Neural progenitor cell (in vitro differentiated cells): Measurements from ENCODE around the gene TMEM108. TPM values are rescaled to one million over a fixed set of nuclear protein-coding genes. Genes with fewer than 3 reads are reported as not detected.

ENCODE experiments used
- DNase-seq: peaks from one replicate; pipeline ENCODE4 v3.0.0-alpha.2; 2016; ENCODE audit warnings: low spot score
- H2AFZ ChIP-seq: fragments of 200-600 bp; sonication (generic); replicated peaks from 2 replicates; pipeline ENCODE4 v1.6.1; 2016; ENCODE audit warnings: antibody characterized with exemption
- H3F3A ChIP-seq: fragments of 200-600 bp; sonication (generic); 2 replicates; pipeline ENCODE4 v1.6.1; 2016; ENCODE audit warnings: antibody characterized with exemption, low read depth
- H3K27ac ChIP-seq: fragments of 200-600 bp; sonication (generic); 2 replicates; pipeline ENCODE4 v1.5.1; 2016; ENCODE audit warnings: mild to moderate bottlenecking
- H3K27me3 ChIP-seq: fragments of 200-600 bp; sonication (generic); 2 replicates; pipeline ENCODE4 v1.6.1; 2016; ENCODE audit warnings: mild to moderate bottlenecking, moderate library complexity
- H3K36me3 ChIP-seq: fragments of 200-600 bp; sonication (generic); 2 replicates; pipeline ENCODE4 v1.5.1; 2016
- H3K4me1 ChIP-seq: fragments of 200-600 bp; sonication (generic); 2 replicates; pipeline ENCODE4 v1.6.1; 2016; ENCODE audit warnings: mixed run types
- H3K4me2 ChIP-seq: fragments of 200-600 bp; sonication (generic); 2 replicates; pipeline ENCODE4 v1.6.1; 2016
- H3K4me3 ChIP-seq: fragments of 200-600 bp; sonication (generic); 2 replicates; pipeline ENCODE4 v1.5.1; 2016
- H3K79me2 ChIP-seq: fragments of 200-600 bp; sonication (generic); 2 replicates; pipeline ENCODE4 v1.6.1; 2016; ENCODE audit warnings: low read depth
- H3K9ac ChIP-seq: fragments of 200-600 bp; sonication (generic); 2 replicates; pipeline ENCODE4 v1.6.1; 2016
- H3K9me3 ChIP-seq: fragments of 200-600 bp; sonication (generic); 2 replicates; pipeline ENCODE4 v1.5.1; 2016; ENCODE audit warnings: low read depth
- H4K20me1 ChIP-seq: fragments of 200-600 bp; sonication (generic); 2 replicates; pipeline ENCODE4 v1.6.1; 2016; ENCODE audit warnings: low read depth
- H3K27ac Mint-ChIP-seq: 3 replicates; pipeline ENCODE4 v1.8.0; 2021; ENCODE audit warnings: mixed read lengths
- H3K27me3 Mint-ChIP-seq: 2 replicates; pipeline ENCODE4 v1.8.0; 2022; ENCODE audit warnings: low read depth, mild to moderate bottlenecking, inconsistent platforms, moderate library complexity, mixed read lengths; ENCODE audit not compliant: insufficient read depth
- H3K36me3 Mint-ChIP-seq: 3 replicates; pipeline ENCODE4 v1.8.0; 2021; ENCODE audit warnings: mixed read lengths
- H3K4me1 Mint-ChIP-seq: 3 replicates; pipeline ENCODE4 v1.8.0; 2021; ENCODE audit warnings: mixed read lengths
- H3K4me3 Mint-ChIP-seq: 3 replicates; pipeline ENCODE4 v1.8.0; 2021; ENCODE audit warnings: mild to moderate bottlenecking, moderate library complexity, mixed read lengths
- H3K9me3 Mint-ChIP-seq: 3 replicates; pipeline ENCODE4 v1.8.0; 2020; ENCODE audit warnings: mixed read lengths
- EZH2 ChIP-seq: fragments of 200-600 bp; sonication (generic); IDR thresholded peaks from 2 replicates; pipeline ENCODE4 v1.6.1; 2017; ENCODE audit warnings: antibody characterized with exemption, mild to moderate bottlenecking, moderate library complexity
- EZH2phosphoT487 ChIP-seq: fragments of 200-600 bp; sonication (generic); IDR thresholded peaks from 2 replicates; pipeline ENCODE4 v1.6.1; 2017; ENCODE audit warnings: antibody characterized with exemption
- total RNA-seq: library from RNA; depleted of rRNA; stranded (reverse); fragments of >200 nt; gene quantifications from 2 replicates; pipeline ENCODE4 v1.2.3, GENCODE V29; 2015; ENCODE audit warnings: low replicate concordance
- TF ChIP-seq, protein P1 (sequence below): fragments of 200-600 bp; sonication (generic); IDR thresholded peaks from 2 replicates; pipeline ENCODE4 v1.5.1; 2017; ENCODE audit warnings: antibody characterized with exemption, mild to moderate bottlenecking

TMEM108 gene
- total RNA-seq, 1 donor from 2014 or later = 4.8 TPM

- no peaks in the 10 kb centered on the region for H4K20me1 ChIP-seq
- no peak for DNase-seq
- no peak overlapping the region for H3K9ac ChIP-seq
- H2AFZ ChIP-seq = no peak overlapping the region
- no peak overlapping the region for H3K27ac Mint-ChIP-seq
- H3K79me2 ChIP-seq = no peaks in the 10 kb centered on the region
- no peaks in the 10 kb centered on the region for H3K27me3 ChIP-seq
- H3K4me3 Mint-ChIP-seq = no peak overlapping the region
- H3K36me3 ChIP-seq = no peaks in the 10 kb centered on the region
- no peaks in the 10 kb centered on the region for H3K9me3 Mint-ChIP-seq
- no peaks in the 10 kb centered on the region for H3F3A ChIP-seq
- H3K27me3 Mint-ChIP-seq = no peaks in the 10 kb centered on the region
- peaks cover 24% of the 10 kb centered on the region for H3K4me1 Mint-ChIP-seq
- no peaks in the 10 kb centered on the region for H3K9me3 ChIP-seq
- H3K4me3 ChIP-seq = no peak overlapping the region
- TF ChIP-seq EZH2 = no peak
- TF ChIP-seq, protein P1, sequence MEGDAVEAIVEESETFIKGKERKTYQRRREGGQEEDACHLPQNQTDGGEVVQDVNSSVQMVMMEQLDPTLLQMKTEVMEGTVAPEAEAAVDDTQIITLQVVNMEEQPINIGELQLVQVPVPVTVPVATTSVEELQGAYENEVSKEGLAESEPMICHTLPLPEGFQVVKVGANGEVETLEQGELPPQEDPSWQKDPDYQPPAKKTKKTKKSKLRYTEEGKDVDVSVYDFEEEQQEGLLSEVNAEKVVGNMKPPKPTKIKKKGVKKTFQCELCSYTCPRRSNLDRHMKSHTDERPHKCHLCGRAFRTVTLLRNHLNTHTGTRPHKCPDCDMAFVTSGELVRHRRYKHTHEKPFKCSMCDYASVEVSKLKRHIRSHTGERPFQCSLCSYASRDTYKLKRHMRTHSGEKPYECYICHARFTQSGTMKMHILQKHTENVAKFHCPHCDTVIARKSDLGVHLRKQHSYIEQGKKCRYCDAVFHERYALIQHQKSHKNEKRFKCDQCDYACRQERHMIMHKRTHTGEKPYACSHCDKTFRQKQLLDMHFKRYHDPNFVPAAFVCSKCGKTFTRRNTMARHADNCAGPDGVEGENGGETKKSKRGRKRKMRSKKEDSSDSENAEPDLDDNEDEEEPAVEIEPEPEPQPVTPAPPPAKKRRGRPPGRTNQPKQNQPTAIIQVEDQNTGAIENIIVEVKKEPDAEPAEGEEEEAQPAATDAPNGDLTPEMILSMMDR = no peak
- no peak for TF ChIP-seq EZH2phosphoT487
- H3K4me1 ChIP-seq = peaks cover 11% of the 10 kb centered on the region
- H3K27ac ChIP-seq = no peak overlapping the region
- no peak overlapping the region for H3K4me2 ChIP-seq
- H3K36me3 Mint-ChIP-seq = no peaks in the 10 kb centered on the region
Observed at GRCh38 chr3:133138017-133138416, 99.8 kb downstream of the TMEM108 start.

- H3K4me2 ChIP-seq = no peak overlapping the region
- H3K9me3 ChIP-seq = no peaks in the 10 kb centered on the region
- no peak for TF ChIP-seq EZH2
- TF ChIP-seq, protein P1 = no peak
- TF ChIP-seq EZH2phosphoT487 = no peak
- no peak overlapping the region for H3K27ac Mint-ChIP-seq
- H3F3A ChIP-seq = no peaks in the 10 kb centered on the region
- no peaks in the 10 kb centered on the region for H3K36me3 Mint-ChIP-seq
- no peak overlapping the region for H3K27ac ChIP-seq
- H3K79me2 ChIP-seq = no peaks in the 10 kb centered on the region
- no peak overlapping the region for H3K4me3 ChIP-seq
- no peaks in the 10 kb centered on the region for H3K27me3 Mint-ChIP-seq
- H3K4me1 Mint-ChIP-seq = peaks cover 8% of the 10 kb centered on the region
- no peak overlapping the region for H3K9ac ChIP-seq
- H3K36me3 ChIP-seq = no peaks in the 10 kb centered on the region
- peaks cover 12% of the 10 kb centered on the region for H3K4me1 ChIP-seq
- no peak overlapping the region for H2AFZ ChIP-seq
- no peak for DNase-seq
- no peak overlapping the region for H3K4me3 Mint-ChIP-seq
- H4K20me1 ChIP-seq = no peaks in the 10 kb centered on the region
- no peaks in the 10 kb centered on the region for H3K27me3 ChIP-seq
- no peaks in the 10 kb centered on the region for H3K9me3 Mint-ChIP-seq
Observed at GRCh38 chr3:133152056-133152455, 113.9 kb downstream of the TMEM108 start.

DNA sequence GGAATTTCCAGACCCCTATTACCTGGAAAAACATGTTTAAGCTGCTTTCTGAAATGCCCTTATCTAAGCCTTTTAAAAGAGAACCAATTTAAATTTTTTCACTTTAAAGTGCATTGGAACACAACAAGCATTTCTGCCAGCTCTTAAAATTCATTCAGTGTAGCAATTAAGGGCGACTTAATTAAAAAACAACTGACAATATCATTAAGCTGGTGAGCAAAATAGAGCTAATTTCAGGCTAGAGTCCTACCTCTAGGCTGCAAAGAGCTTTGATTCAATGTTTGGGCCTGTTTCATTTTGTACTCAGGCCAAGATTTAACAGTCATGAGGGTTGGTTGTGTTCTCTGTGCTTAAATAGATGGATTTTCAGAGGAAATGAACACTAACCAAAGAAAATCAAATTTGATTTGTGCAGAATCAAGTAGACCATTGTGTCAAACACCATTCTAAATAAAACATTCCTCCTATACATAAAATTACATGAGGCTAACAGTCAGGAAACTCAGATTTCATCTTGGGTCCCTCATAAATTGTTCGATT is 114.6 kb downstream of the TMEM108 start:
- H3K4me2 ChIP-seq = no peak overlapping the region
- H3K79me2 ChIP-seq = no peaks in the 10 kb centered on the region
- no peak for DNase-seq
- TF ChIP-seq EZH2phosphoT487 = no peak
- TF ChIP-seq, protein P1 = no peak
- TF ChIP-seq EZH2 = no peak
- Mint-ChIP-seq H3K4me3 (no peak overlapping the region), H3K36me3 (no peaks in the 10 kb centered on the region), H3K27me3 (no peaks in the 10 kb centered on the region), H3K27ac (no peak overlapping the region), H3K9me3 (no peaks in the 10 kb centered on the region), H3K4me1 (peaks cover 8% of the 10 kb centered on the region)
- no peak overlapping the region for H3K4me3 ChIP-seq
- H4K20me1 ChIP-seq = no peaks in the 10 kb centered on the region
- no peaks in the 10 kb centered on the region for H3K27me3 ChIP-seq
- peaks cover 17% of the 10 kb centered on the region for H3K4me1 ChIP-seq
- H3K9ac ChIP-seq = no peak overlapping the region
- no peaks in the 10 kb centered on the region for H3F3A ChIP-seq
- H3K9me3 ChIP-seq = no peaks in the 10 kb centered on the region
- no peak overlapping the region for H3K27ac ChIP-seq
- no peak overlapping the region for H2AFZ ChIP-seq
- no peaks in the 10 kb centered on the region for H3K36me3 ChIP-seq
